CD14-positive monocyte (primary cell): Measurements from ENCODE around the gene SMYD3. TPM values are rescaled to one million over a fixed set of nuclear protein-coding genes. Genes with fewer than 3 reads are reported as not detected.

Experiments
- DNase-seq, 3 donors: peaks; one replicate each; pipeline ENCODE4 v3.0.0-alpha.2; 2011 to 2022
- H2AFZ ChIP-seq: 2 replicates; pipeline ENCODE4 v1.6.0; 2012; ENCODE audit warnings: mild to moderate bottlenecking, low read depth, low read length, inconsistent platforms; ENCODE audit not compliant: insufficient read depth, poor library complexity, severe bottlenecking
- H3K27ac ChIP-seq, 2 donors: 1 replicate in 1 of 2; 2 replicates in 1 of 2; pipeline ENCODE4 v1.5.1; 2012 to 2013; ENCODE audit warnings: low read length in 2 of 2, control low read depth in 1 of 2, inconsistent platforms in 1 of 2, low read depth in 1 of 2, mild to moderate bottlenecking in 1 of 2
- H3K27me3 ChIP-seq, 2 donors: one replicate each; pipeline versions ENCODE4 v1.6.0 to v1.6.1; 2011 to 2013; ENCODE audit warnings: low read length in 2 of 2; ENCODE audit not compliant: control insufficient read depth in 2 of 2, insufficient read depth in 2 of 2
- H3K36me3 ChIP-seq, 2 donors: replicated peaks in 1 of 2; 1 replicate in 1 of 2; 2 replicates in 1 of 2; pipeline versions ENCODE4 v1.5.1 to v1.6.1; 2012 to 2013; ENCODE audit warnings: low read length in 2 of 2, control low read depth in 1 of 2, inconsistent platforms in 1 of 2, mild to moderate bottlenecking in 1 of 2; ENCODE audit not compliant: insufficient read depth in 2 of 2, control insufficient read depth in 1 of 2
- H3K4me1 ChIP-seq, 2 donors: 1 replicate in 1 of 2; 2 replicates in 1 of 2; pipeline versions ENCODE4 v1.5.1 to v1.6.1; 2012 to 2013; ENCODE audit warnings: low read length in 2 of 2, control low read depth in 1 of 2, inconsistent platforms in 1 of 2, mild to moderate bottlenecking in 1 of 2, moderate library complexity in 1 of 2; ENCODE audit not compliant: insufficient read depth in 2 of 2, control insufficient read depth in 1 of 2
- H3K4me2 ChIP-seq: replicated peaks from 2 replicates; pipeline ENCODE3; 2012; ENCODE audit warnings: low read length, moderate library complexity, mild to moderate bottlenecking; ENCODE audit not compliant: poor library complexity, severe bottlenecking; ENCODE audit errors: extremely low read depth
- H3K4me3 ChIP-seq, 3 experiments: fragments of 200-600 bp in 1 of 3; sonication (generic) in 1 of 3; replicated peaks in 1 of 3; 1 replicate in 2 of 3; 2 replicates in 1 of 3; pipeline ENCODE4 v1.5.1; 2011 to 2013; ENCODE audit warnings: low read length in 3 of 3, mild to moderate bottlenecking in 3 of 3, control low read depth in 2 of 3, low read depth in 2 of 3, inconsistent platforms in 1 of 3, moderate library complexity in 1 of 3
- H3K79me2 ChIP-seq: 2 replicates; pipeline ENCODE4 v1.6.0; 2012; ENCODE audit warnings: mild to moderate bottlenecking, control low read depth, inconsistent platforms, low read length, moderate library complexity; ENCODE audit not compliant: insufficient read depth
- H3K9ac ChIP-seq: 2 replicates; pipeline ENCODE4 v1.6.0; 2017; ENCODE audit warnings: low read length, mild to moderate bottlenecking; ENCODE audit not compliant: insufficient read depth, poor library complexity, severe bottlenecking
- H3K9me3 ChIP-seq, 2 donors: replicated peaks in 1 of 2; 1 replicate in 1 of 2; 2 replicates in 1 of 2; pipeline versions ENCODE4 v1.5.1 to v1.6.1; 2012 to 2013; ENCODE audit warnings: low read length in 2 of 2, control low read depth in 1 of 2; ENCODE audit not compliant: control insufficient read depth in 1 of 2, insufficient read depth in 1 of 2
- H4K20me1 ChIP-seq: 2 replicates; pipeline ENCODE4 v1.6.0; 2012; ENCODE audit warnings: mild to moderate bottlenecking, low read length, control low read depth, moderate library complexity; ENCODE audit not compliant: insufficient read depth
- H3K27ac Mint-ChIP-seq, 7 donors: one replicate each; pipeline ENCODE4 v1.8.0; 2020; ENCODE audit warnings: mild to moderate bottlenecking in 7 of 7, mixed read lengths in 7 of 7, moderate library complexity in 6 of 7, inconsistent platforms in 2 of 7
- H3K27me3 Mint-ChIP-seq, 3 donors: one replicate each; pipeline ENCODE4 v1.8.0; 2021 to 2022; ENCODE audit warnings: low read depth in 3 of 3, mild to moderate bottlenecking in 3 of 3, mixed read lengths in 3 of 3, moderate library complexity in 3 of 3, inconsistent platforms in 1 of 3
- H3K36me3 Mint-ChIP-seq, 2 donors: one replicate each; pipeline ENCODE4 v1.8.0; 2020; ENCODE audit warnings: mixed read lengths in 2 of 2, inconsistent platforms in 1 of 2, mild to moderate bottlenecking in 1 of 2
- H3K4me1 Mint-ChIP-seq: one replicate; pipeline ENCODE4 v1.8.0; 2020; ENCODE audit warnings: mild to moderate bottlenecking, mixed read lengths
- H3K4me3 Mint-ChIP-seq, 2 donors: one replicate each; pipeline ENCODE4 v1.8.0; 2020; ENCODE audit warnings: mild to moderate bottlenecking in 2 of 2, mixed read lengths in 2 of 2, moderate library complexity in 1 of 2
- H3K9me3 Mint-ChIP-seq, 7 donors: one replicate each; pipeline ENCODE4 v1.8.0; 2020 to 2022; ENCODE audit warnings: mixed read lengths in 7 of 7, mild to moderate bottlenecking in 6 of 7, moderate library complexity in 6 of 7, inconsistent platforms in 2 of 7
- CTCF ChIP-seq: fragments of 200-600 bp; IDR thresholded peaks from one replicate; pipeline ENCODE4 v1.8.0; 2022; ENCODE audit warnings: antibody characterized with exemption, mild to moderate bottlenecking
- WGBS: methylation state at CpG from one replicate; pipeline ENCODE4 v1.1.5; 2013; ENCODE audit warnings: missing lambda C conversion rate; ENCODE audit not compliant: insufficient coverage; 5-methylcytosine and 5-hydroxymethylcytosine counted together
- intact Hi-C, 2 donors: fragments of 100-400 bp; cut with micrococcal nuclease; formaldehyde crosslinking; loops; one replicate each; pipeline versions ENCODE4 v1.15.0 to v1.15.1; 2023
- polyA plus RNA-seq, 3 donors: library from polyadenylated mRNA; depleted of rRNA in 1 of 3; unstranded in 2 of 3; stranded (reverse) in 1 of 3; fragments of 300-500 nt in 2 of 3; fragments of >200 nt in 1 of 3; fragmentation: Illumina TruSeq in 2 of 3; gene quantifications; 1 replicate in 2 of 3; 2 replicates in 1 of 3; pipeline ENCODE4 v1.2.3, GENCODE V29; 2012 to 2021

The SMYD3 gene
- polyA plus RNA-seq, 3 donors, result 2.7 to 8.4 (median 4.0) TPM

GRCh38 chr1:245896258-245896657 is 610.8 kb downstream of the SMYD3 start:
- Histone ChIP-seq H3K4me1 (no peaks in the 10 kb centered on the region), H2AFZ (no peak overlapping the region), H4K20me1 (no peaks in the 10 kb centered on the region), H3K9me3 (peaks cover 0 to 4% of the 10 kb centered on the region in 2 donors), H3K36me3 (no peaks in the 10 kb centered on the region), H3K27ac (no peak overlapping the region), H3K4me3 (no peak overlapping the region), H3K27me3 (no peaks in the 10 kb centered on the region), H3K9ac (no peak overlapping the region), H3K79me2 (no peaks in the 10 kb centered on the region), H3K4me2 (no peak overlapping the region)
- Mint-ChIP-seq H3K4me1 (peaks cover 7% of the 10 kb centered on the region), H3K4me3 (no peak overlapping the region), H3K27me3 (peaks cover 0 to 3% (median 0%) of the 10 kb centered on the region in 3 donors), H3K36me3 (peaks cover 0 to 5% of the 10 kb centered on the region in 2 donors), H3K27ac (no peak overlapping the region), H3K9me3 (peaks cover 5 to 16% (median 9%) of the 10 kb centered on the region in 7 donors)
- no peak for DNase-seq
- WGBS, result 100% methylated on average over 1 of the region's 3 CpGs
- no peak for TF ChIP-seq CTCF
- intact Hi-C loops, result no loop called here

GRCh38 chr1:245895455-245895959 is 611.6 kb downstream of the SMYD3 start:
- DNase-seq, result no peak
- no peaks in the 10 kb centered on the region for H3K27me3 ChIP-seq
- no peak overlapping the region for H3K27ac ChIP-seq
- peaks cover 0 to 4% of the 10 kb centered on the region in 2 donors for H3K9me3 ChIP-seq
- Mint-ChIP-seq H3K27me3 (peaks cover 0 to 3% (median 0%) of the 10 kb centered on the region in 3 donors), H3K9me3 (peaks cover 5 to 16% (median 9%) of the 10 kb centered on the region in 7 donors), H3K36me3 (peaks cover 0 to 5% of the 10 kb centered on the region in 2 donors), H3K4me1 (peaks cover 7% of the 10 kb centered on the region), H3K27ac (no peak overlapping the region), H3K4me3 (no peak overlapping the region)
- H2AFZ ChIP-seq, result no peak overlapping the region
- no peak for TF ChIP-seq CTCF
- no peak overlapping the region for H3K9ac ChIP-seq
- H3K4me1 ChIP-seq, result no peaks in the 10 kb centered on the region
- H3K4me3 ChIP-seq, result no peak overlapping the region
- H3K4me2 ChIP-seq, result no peak overlapping the region
- no peaks in the 10 kb centered on the region for H3K79me2 ChIP-seq
- no peaks in the 10 kb centered on the region for H4K20me1 ChIP-seq
- WGBS, result 100% methylated on average over 3 of the region's 5 CpGs
- intact Hi-C loops, result no loop called here
- H3K36me3 ChIP-seq, result no peaks in the 10 kb centered on the region
